Nephron progenitor cell (in vitro differentiated cells): ENCODE data around the gene CD200R1L.

Experiments
- DNase-seq: peaks from one replicate; pipeline ENCODE4 v3.0.0; 2021
- H3K27ac Mint-ChIP-seq: 2 replicates; pipeline ENCODE4 v1.8.0; 2021; ENCODE audit warnings: mild to moderate bottlenecking, moderate library complexity, mixed read lengths
- H3K27me3 Mint-ChIP-seq: 2 replicates; pipeline ENCODE4 v1.8.0; 2021; ENCODE audit warnings: mild to moderate bottlenecking, low read depth, mixed read lengths; ENCODE audit not compliant: poor library complexity
- H3K36me3 Mint-ChIP-seq: 2 replicates; pipeline ENCODE4 v1.8.0; 2021; ENCODE audit warnings: low read depth, mixed read lengths
- H3K4me1 Mint-ChIP-seq: 2 replicates; pipeline ENCODE4 v1.8.0; 2021; ENCODE audit warnings: mixed read lengths
- H3K4me3 Mint-ChIP-seq: 2 replicates; pipeline ENCODE4 v1.8.0; 2021; ENCODE audit warnings: mild to moderate bottlenecking, moderate library complexity, mixed read lengths
- H3K9me3 Mint-ChIP-seq: 2 replicates; pipeline ENCODE4 v1.8.0; 2021; ENCODE audit warnings: mild to moderate bottlenecking, moderate library complexity, mixed read lengths
- CTCF ChIP-seq: fragments of 200-600 bp; sonication (generic); IDR thresholded peaks from 2 replicates; pipeline ENCODE4 v1.5.0; 2021; ENCODE audit warnings: antibody characterized with exemption

Gene CD200R1L

GRCh38 chr3:112770032-112770626, 76.5 kb downstream of the CD200R1L start:
- no peaks in the 10 kb centered on the region for H3K9me3 Mint-ChIP-seq

GRCh38 chr3:112769286-112769978, 77.2 kb downstream of the CD200R1L start:
- no peaks in the 10 kb centered on the region for H3K9me3 Mint-ChIP-seq
- H3K4me3 Mint-ChIP-seq: no peak overlapping the region
- H3K27ac Mint-ChIP-seq: no peak overlapping the region

More at GRCh38 chr3:112770032-112770626, 76.5 kb downstream of the CD200R1L start:
- no peak overlapping the region for H3K4me3 Mint-ChIP-seq
- no peak overlapping the region for H3K27ac Mint-ChIP-seq
- no peaks in the 10 kb centered on the region for H3K4me1 Mint-ChIP-seq
- DNase-seq: no peak
- peaks cover 2% of the 10 kb centered on the region for H3K27me3 Mint-ChIP-seq
- H3K36me3 Mint-ChIP-seq: no peaks in the 10 kb centered on the region
- TF ChIP-seq CTCF: no peak

GRCh38 chr3:112767777-112768176, 78.9 kb downstream of the CD200R1L start:
- H3K4me3 Mint-ChIP-seq: no peak overlapping the region
- H3K27ac Mint-ChIP-seq: no peak overlapping the region
- H3K9me3 Mint-ChIP-seq: no peaks in the 10 kb centered on the region
- DNase-seq: no peak
- no peaks in the 10 kb centered on the region for H3K4me1 Mint-ChIP-seq
- no peaks in the 10 kb centered on the region for H3K36me3 Mint-ChIP-seq
- peaks cover 2% of the 10 kb centered on the region for H3K27me3 Mint-ChIP-seq
- TF ChIP-seq CTCF: no peak

More at GRCh38 chr3:112769286-112769978, 77.2 kb downstream of the CD200R1L start:
- DNase-seq: no peak
- peaks cover 2% of the 10 kb centered on the region for H3K27me3 Mint-ChIP-seq
- no peaks in the 10 kb centered on the region for H3K4me1 Mint-ChIP-seq
- no peaks in the 10 kb centered on the region for H3K36me3 Mint-ChIP-seq
- no peak for TF ChIP-seq CTCF

- H3K36me3 Mint-ChIP-seq: no peaks in the 10 kb centered on the region
- no peak overlapping the region for H3K27ac Mint-ChIP-seq
- no peaks in the 10 kb centered on the region for H3K9me3 Mint-ChIP-seq
- TF ChIP-seq CTCF: no peak
- no peak for DNase-seq
- peaks cover 2% of the 10 kb centered on the region for H3K27me3 Mint-ChIP-seq
- no peaks in the 10 kb centered on the region for H3K4me1 Mint-ChIP-seq
- H3K4me3 Mint-ChIP-seq: no peak overlapping the region
These were observed 79.5 kb downstream of the CD200R1L start for GRCh38 chr3:112767177-112767576.
